HS-5 (cell line): Measurements from ENCODE around the gene RABGAP1L.
"Not testable (repeated sequence)": the region's sequence is repeated elsewhere in the genome, so short reads cannot be mapped to it uniquely, and the experiment has no call there.

Experiments used
- DNase-seq: peaks from one replicate; pipeline ENCODE4 v3.0.0-alpha.2; 2012; ENCODE audit warnings: low read depth

RABGAP1L gene

DNA sequence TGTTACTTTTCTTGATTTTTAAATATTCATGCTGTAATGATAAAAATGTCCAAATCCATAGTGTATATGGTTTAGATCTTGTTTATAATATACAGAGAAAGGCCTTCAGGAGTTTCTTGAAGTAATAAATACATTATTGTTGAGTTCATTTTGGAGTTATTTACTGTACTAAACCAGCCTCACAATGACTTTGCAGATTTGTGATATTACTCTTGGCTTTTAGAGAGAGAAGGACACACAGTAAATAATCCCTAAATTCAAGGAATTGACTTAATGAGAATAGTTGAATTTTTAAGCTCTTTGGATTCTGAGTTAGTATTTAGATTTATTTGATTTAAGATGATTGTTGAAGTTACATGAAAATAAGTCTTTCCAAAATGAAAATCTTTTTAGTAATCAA lies 38.9 kb downstream of the RABGAP1L start:
- DNase-seq: no peak

DNA sequence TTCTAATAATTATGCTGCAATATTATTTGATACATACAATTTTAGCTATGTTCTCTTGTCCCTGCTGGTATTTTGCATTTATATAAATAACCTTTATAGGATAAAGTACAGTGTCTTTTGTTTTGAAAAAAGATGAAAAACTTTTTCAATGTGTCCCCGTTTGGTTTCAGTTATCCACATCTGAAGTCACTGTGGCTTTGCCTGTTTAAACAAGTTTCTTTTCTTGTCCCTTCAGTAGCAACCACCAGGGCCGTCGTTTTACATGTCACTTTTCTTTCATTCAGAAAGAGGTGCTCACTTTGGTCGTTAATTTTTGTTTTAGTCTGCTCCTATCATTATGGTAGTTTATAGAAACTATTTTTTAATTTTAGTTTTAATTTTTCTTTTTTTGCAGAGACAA lies 41.4 kb downstream of the RABGAP1L start:
- DNase-seq: no peak

DNA sequence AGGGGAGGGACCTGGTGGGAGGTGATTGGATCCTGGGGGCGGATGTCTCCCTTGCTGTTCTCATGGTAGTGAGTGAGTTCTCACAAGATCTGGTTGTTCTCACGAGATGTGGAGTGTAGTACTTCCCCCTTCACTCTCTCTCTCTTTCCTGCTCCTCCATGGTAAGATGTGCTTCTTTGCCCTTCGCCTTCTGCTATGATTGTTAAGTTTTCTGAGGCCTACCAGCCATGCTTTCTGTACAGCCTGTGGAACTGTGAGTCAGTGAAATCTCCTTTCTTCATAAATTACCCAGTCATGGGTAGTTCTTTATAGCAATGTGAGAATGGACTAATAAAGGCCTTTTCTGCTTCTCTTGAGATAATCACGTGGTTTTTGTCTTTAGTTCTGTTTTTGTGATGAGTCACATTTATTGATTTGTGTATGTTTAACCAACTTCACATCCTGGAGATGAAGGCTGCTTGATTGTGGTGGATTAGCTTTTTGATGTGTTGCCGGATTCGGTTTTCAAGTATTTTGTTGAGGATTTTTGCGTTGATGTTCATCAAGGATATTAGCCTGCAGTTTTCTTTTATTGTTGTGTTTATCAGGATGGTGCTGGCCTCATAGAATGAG lies 45.5 kb downstream of the RABGAP1L start:
- no peak for DNase-seq

- DNase-seq: no peak
Observed at GRCh38 chr1:174206148-174206836, 47.0 kb downstream of the RABGAP1L start.

DNA sequence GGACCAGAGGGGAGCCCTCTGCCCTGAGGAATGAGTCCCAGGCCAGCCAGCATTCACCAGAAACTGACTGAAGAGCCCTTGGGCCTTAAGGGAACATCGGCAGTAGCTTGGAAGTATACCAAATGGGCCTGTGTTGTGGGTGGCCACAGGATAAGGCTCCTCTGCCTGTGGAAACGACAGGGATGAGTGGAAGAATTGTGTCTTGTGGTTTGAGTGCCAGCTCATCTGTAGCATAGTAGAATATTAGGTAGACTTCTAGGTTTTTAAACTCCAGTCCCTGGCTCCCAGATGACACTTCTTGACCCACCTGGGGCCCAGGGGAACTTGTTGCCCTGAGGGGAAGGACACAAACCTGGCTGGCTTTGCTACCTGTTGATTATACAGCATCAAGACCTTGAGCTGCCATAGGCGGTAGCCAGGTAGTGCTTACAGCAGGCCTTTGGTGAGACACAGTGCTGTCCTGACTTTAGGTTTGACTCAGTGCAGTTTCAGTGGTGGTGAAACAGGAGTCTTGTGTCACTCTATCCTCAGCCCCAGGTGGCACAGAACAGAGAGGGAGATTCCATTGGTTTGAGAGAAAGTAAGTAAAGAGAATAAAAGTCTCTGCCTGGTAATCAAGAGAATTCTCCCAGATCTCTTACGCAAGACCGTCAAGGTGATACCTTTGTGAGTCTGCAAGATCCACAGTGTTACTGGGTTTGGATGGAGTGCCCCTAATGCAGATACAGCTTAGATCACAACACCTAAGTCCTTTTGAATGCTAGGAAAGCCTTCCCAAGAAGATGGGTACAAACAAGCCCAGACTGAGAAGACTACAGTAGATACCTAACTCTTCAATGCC lies 50.2 kb downstream of the RABGAP1L start:
- DNase-seq: no peak

- DNase-seq: no peak
Observed at GRCh38 chr1:174211486-174211885, 52.2 kb downstream of the RABGAP1L start.

GRCh38 chr1:174215766-174216165 lies 56.4 kb downstream of the RABGAP1L start:
- DNase-seq: no peak

DNA sequence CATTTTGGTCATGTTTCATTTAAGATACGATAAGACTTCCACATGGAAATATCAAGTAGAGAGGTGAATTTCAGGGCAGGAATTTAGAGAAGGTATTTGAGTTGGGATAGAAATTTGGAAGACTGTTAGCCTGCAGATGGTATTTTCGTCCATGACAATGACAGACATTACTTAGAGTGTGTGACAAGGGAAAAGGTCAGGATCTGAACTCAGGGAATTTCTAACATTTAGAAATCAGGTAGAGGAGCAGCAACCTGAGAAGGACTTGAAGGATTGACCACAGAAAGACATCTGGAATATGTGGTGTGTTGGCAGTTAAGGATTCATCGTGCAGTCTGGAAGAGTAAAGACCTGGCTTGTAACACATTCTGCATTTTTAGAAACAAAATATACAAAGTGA lies 57.9 kb downstream of the RABGAP1L start:
- DNase-seq: no peak

- peak; percentile 22 for DNase-seq
Observed at GRCh38 chr1:174217787-174218574, 58.7 kb downstream of the RABGAP1L start.

DNA sequence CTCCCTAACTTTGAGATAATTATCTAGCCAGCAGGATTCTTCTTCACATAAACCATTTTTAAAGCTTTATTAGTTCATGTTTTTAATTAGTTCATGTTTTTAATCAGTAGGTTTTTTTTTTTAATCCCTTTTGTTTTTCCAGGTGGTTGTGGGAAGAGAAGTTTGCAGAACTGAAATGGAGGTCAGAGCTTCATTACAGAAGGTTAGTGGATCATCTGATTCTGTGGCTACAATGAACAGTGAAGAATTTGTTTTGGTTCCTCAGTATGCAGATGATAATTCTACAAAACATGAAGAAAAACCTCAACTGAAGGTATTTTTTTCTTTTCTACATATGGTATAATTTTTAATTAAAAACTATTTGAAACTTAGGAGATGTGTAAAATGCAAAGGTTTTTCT lies 59.7 kb downstream of the RABGAP1L start:
- no peak for DNase-seq

DNA sequence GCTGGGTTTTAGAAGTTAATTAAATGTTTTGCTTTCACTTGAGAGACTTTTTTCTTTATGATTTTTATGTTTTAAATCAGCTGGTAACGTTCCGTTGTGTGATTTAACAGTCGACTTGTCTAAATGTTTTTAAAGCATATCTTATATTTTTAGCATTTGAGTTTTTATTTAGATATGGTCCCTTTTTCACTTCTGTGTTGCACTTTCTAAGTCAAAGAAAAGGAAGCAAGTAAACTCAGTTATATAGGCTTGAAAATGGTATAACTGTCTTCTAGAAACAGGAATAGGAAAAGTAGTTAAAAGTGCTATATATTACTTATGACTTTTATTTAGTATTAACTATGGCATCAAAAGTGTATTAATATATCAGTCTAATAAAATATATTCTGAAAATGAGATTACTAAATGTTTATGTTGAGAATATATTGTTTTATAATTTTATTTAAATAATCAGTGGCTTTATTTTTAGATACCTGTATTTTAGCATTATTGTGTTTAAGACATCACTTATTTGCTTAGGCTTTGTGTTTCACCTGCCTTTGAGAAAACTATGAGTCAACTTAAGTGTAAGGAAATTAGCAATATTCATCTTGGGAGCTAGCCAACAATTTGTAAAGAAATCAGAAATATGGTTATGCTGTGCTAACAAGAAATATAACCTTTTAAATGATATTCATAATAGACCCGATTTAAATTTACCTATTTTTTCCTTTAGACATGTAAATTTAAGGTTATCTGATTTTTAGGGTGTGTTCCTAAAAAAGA lies 60.5 kb downstream of the RABGAP1L start:
- no peak for DNase-seq

DNA sequence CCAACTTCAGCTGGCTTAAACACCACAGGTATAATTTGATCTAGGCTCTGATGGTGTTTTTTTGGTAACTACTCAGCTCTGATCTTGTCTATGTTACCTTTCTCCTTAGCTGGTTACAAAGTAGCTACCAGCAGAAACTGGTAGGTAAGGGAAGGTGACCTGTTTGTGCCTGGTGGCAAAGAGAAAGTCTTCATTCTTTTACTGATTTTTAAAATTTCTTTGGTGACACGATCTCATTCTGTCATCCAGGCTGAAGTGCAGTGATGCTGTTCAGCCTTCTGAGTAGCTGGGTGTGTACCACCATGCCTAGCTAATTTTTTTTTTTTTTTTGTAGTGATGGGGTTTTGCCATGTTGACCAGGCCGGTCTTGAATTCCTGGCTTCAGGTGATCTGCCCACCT lies 62.4 kb downstream of the RABGAP1L start:
- no peak for DNase-seq

- peak; percentile 76 for DNase-seq
Observed at GRCh38 chr1:174222166-174222949, 63.0 kb downstream of the RABGAP1L start.

DNA sequence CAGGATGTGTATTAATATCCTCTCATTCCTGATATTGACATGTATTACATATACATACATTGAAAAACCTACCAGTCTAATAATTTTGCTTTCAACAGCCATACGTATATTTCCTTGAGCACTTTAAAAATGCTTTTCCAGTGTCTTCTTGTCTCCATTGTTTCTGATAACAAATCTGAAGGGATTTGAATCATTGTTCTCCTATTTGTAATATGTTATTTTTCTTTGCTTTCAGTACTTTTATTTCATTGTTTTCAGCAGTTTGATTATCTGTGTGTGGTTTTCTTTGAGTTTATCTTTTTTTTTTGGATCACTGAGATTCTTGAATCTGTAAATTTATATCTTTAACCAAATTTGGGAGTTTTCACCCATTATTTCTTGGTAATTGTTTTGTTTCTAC lies 65.3 kb downstream of the RABGAP1L start:
- DNase-seq: no peak

DNA sequence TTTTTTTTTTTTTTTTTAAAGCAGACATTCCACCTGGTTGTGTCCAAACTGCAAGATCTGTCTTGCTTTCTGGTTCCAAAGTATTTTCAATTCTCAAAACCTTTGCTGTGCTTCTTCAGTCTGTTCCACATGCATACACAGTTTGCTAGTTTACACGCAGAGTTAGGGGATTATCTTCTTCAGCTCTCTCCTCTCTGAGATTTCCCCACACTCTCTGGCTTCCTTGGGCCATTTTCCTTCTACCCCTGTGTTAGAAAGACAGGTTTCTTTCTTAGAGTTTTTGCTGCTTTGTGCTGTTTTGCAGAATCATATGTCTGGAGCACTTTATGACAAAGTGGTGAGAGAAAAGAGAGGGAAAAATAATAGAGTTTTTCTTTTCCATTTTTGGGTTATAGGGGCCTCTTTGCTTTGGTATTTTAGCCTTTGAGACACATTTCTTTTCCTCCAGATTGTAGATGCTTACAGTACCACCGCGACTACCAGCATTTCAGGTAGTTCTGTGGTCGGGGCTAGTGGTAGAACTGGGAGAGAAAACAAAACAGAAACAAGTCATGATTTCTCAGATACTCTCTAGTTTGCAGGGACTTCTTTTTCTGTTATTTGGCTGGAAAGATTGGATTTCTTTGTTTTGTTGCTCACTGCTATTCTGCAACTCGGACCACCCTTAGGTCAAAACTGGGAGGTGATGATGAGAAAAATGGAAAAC lies 66.3 kb downstream of the RABGAP1L start:
- no peak for DNase-seq

GRCh38 chr1:174230399-174230798 lies 71.1 kb downstream of the RABGAP1L start:
- DNase-seq: no peak

DNA sequence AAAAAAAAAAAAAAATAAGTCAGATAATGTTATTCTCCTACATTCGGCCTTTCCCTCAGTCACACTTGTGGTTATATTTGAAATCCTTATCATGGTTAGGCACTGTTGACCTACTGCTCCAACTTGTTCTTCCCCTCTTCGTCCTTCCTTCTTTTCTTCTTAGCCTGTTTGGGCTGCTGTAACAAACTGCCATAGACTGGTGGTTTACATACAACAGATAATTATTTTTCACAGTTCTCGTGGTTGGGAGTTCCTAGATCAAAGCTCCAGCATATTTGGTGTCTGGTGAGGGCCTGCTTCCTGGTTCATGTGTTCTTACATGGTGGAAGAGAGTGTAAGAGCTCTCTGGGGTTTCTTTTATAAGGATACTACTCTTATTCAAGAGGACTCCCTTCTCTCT lies 73.4 kb downstream of the RABGAP1L start:
- DNase-seq: no peak

DNA sequence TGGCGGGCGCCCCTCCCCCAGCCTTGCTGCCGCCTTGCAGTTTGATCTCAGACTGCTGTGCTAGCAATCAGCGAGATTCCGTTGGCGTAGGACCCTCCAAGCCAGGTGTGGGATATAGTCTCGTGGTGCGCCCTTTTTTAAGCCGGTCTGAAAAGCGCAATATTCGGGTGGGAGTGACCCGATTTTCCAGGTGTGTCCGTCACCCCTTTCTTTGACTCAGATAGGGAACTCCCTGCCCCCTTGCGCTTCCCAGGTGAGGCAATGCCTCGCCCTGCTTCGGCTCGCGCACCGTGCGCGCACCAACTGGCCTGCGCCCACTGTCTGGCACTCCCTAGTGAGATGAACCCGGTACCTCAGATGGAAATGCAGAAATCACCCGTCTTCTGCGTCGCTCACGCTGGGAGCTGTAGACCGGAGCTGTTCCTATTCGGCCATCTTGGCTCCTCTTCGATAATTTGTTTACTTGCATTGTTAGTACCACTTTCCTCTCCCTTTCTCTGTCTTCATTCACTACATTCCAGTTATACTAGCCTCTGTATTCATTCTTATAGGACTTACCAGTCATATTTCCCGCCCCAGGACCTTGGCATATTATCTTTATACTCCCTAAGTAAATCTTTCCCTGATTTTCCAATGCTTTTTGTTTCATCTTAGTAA lies 79.7 kb downstream of the RABGAP1L start:
- DNase-seq: not testable (repeated sequence)

DNA sequence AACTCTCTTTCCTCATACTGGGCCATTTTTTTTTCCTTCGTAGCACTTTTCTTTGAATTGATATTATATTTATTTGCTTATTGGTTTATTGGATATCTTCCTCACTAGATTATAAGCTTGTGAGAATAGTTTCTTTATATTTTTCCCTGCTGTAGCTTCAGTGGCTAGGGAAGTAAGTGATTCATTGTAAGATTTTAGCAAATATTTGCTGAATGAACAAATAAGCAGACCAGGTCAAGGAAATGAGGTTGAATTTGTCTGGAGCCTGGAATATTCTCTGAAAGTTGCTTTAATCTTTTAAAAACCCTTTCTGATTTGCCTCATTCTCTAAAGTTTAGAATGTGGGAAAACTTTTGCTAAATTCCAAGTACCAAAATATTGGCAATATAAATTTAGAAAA lies 80.2 kb downstream of the RABGAP1L start:
- no peak for DNase-seq

DNA sequence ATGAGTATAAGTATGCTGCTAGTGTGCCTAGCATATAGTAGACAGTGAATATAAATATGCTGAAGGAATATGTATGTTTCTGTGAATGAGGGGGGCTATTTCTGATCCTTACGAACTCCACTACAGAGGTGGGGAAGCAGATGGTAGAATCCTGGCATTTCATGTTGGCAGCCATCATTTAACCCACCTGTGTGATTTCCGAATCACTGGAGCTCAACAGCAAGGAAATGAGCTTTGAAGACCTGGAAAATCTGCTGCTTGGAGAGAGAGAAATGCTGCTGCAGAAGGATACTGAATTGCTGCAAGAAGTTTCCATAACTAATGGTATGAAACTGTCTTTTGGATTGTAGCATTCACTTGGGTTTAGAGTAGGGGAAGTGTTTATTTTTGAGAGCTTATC lies 83.5 kb downstream of the RABGAP1L start:
- DNase-seq: no peak
